HG03139 (cell line): ENCODE data around the gene SLC39A3.

ENCODE experiments used
- ATAC-seq: cut with Tn5 transposase; IDR thresholded peaks from one replicate; pipeline ENCODE4 v1.9.1; 2021; ENCODE audit not compliant: unreplicated experiment

SLC39A3 gene

DNA sequence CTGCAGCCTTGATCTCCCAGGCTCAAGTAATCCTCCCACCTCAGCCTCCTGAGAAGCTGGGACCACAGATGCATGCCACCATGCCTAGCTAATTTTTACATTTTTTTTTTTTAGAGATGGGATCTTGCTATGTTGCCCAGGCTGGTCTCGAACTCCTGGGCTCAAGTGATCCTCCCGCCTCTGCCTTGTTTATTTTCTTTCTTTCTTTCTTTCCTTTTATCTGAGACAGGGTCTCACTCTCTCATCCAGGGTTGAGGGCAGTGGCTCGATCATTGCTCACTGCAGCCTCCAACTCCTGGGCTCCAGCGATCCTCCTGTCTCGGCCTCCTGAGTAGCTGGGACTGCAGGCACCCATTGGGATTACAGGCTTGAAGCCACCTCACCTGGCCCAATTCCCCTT lies 33.6 kb downstream of the SLC39A3 start:
- ATAC-seq: no peak

DNA sequence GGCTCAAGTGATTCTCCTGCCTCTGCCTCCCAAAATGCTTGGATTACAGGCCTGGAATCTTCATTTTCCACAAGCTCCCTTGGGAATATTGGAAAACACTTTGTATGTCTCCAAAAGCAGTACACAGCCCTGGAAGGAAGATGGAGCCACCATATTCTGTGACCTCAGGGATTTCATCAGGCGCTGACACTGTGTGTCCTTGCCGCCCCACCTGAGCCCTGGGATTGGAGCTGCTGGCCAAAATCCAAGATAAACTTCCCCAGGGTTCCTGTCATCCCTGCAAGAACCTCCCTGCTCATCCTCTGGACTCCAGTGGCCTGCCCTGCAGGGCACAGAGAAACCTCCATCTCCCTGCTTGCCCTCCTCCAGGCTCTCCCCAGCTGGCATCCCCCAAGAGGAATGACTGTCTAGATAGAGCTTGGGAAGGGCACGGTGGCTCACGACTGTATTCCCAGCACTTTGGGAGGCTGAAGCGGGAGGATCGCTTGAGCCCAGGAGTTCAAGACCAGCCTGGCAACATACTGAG lies 36.1 kb downstream of the SLC39A3 start:
- ATAC-seq: no peak

GRCh38 chr19:2703077-2703437 lies 36.8 kb downstream of the SLC39A3 start:
- no peak for ATAC-seq

- peak; percentile 79 for ATAC-seq
These were observed 37.4 kb downstream of the SLC39A3 start, which contains the start of gene GNG7 for GRCh38 chr19:2702170-2703076. GNG7 (minus strand) TSS chr19:2702694; CDS start chr19:2520688, 182,006 bp downstream.

GRCh38 chr19:2701361-2702169 lies 38.3 kb downstream of the SLC39A3 start:
- no peak for ATAC-seq

DNA sequence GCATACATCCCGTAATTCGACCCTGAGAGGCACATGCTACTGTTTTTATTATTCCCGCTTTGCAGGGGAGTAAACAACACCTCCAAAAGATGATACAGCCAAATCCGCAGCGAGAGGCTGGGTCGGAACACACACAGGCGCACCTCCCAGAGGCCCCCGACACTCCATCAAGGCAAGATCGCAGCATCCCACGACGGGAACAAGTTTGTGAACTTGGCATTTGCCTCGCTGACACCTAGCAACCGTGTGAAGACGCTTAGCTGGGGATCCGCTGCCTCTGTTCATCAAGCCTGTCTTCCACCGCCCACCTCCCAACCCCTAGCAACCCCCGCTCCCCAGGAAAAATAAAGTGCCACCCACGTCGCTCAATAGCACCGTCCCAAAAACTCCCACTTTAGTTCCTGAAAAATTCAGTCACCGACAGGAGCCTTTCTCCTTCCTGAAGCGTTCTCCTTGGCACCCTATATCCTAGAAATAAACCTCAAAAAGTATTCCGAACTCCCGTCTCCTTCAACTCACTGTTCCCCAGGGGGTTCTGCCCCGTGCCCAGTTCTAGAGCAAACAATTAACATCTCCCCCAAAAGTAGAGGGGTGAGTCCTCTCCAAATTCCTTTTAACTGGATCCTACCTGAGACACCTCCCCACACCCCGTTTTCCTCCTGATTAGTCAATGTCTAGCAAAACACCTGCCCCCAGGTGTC lies 39.0 kb downstream of the SLC39A3 start:
- ATAC-seq: no peak

DNA sequence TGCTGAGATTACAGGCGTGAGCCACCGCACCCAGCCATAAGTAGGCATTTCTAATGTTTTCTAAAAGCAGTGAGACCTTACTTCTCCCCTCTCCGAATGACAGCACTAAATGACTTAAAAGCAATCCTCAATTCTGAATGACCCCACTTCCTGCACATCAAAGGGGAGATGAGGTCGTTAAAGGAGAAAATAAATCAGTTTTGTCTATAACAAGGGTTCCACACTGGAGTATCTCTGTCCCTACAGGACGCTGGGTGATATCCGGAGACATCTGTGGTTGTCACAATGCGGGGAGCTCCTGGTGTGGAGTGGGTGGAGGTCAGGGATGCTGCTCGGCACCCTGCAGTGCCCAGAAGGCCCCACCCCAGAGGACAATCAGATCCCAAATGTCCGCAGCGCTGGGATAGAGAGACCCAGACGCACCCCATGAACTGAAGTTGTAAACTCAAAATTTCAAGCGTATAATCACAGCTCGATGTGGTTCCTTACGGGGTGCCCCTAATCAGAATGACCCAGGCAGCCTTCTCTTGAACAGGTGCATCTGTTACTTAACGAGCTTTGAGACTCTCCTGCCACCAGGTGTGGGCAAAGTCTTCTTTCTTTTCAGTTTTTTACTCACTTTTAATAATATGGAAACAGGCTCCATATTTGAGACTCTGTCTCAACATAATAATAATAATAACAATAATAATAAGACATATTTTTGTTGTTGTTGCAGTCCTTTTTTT lies 40.2 kb downstream of the SLC39A3 start:
- no peak for ATAC-seq

DNA sequence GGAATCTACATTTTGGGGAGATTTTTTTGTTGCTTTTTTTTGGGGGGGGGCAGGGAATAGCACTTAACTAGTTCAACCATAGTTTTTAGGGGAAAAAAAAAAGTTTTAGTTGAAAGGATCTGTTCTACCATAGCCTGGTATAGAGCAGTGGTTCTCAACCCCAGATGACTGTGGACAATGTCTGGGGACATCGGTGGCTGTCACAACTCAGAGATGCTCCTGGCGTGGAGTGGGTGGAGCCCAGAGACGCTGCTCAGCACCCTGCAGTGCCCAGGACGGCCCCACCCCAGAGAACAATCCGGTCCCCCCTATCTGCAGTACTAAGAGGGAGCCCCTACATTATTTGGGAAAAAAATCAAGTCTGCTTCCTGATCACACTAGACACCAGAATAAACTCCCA lies 45.6 kb downstream of the SLC39A3 start:
- no peak for ATAC-seq

DNA sequence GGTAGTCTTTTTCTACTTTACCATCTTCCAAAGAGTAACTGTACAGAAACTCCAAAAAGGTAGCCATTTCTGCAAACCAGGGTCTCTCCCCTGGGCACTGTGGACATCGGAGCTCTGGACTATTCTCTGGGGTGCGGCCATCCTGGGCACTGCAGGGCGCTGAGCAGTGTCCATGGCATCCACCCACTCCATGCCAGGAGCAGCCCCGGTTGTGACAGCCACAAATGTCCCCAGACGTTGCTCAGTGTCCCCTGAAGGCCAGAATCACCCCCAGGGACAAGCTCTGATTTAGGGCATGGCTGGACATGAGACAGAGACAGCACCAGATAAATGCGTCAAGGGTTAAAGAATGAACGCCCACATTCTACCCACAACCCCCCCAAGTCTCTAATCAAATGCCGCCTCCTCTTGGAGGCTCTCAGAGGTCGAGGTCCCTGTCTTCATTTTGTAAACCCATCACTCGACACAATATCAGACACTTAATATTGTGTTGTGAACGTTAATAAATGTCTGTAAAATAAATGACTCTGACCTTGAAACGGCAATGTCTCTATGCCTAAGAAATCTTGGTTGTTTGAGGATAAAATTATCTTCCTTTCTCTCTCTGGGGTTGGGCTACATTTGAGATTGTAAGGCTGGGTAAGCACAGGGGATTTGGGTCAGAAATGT lies 46.2 kb downstream of the SLC39A3 start:
- ATAC-seq: no peak

GRCh38 chr19:2691951-2692350 lies 47.9 kb downstream of the SLC39A3 start:
- ATAC-seq: no peak

DNA sequence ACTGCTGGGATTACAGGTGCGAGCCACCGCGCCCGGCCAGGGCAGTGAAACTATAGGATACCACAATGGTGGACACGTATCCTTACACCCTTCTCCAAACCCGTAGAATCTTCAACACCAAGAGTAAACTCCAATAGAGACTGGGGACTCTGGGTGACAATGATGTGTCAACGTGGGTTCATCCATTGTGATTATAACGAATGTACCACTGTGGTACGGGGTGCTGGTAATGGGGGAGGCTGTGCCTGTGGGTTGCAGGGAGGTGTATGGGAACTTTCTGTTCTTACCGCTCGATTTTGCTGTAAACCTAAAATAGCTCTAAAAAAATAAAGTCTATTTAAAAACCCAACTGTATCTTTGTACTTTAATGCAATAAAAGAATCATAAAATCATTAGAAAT lies 49.0 kb downstream of the SLC39A3 start:
- no peak for ATAC-seq

DNA sequence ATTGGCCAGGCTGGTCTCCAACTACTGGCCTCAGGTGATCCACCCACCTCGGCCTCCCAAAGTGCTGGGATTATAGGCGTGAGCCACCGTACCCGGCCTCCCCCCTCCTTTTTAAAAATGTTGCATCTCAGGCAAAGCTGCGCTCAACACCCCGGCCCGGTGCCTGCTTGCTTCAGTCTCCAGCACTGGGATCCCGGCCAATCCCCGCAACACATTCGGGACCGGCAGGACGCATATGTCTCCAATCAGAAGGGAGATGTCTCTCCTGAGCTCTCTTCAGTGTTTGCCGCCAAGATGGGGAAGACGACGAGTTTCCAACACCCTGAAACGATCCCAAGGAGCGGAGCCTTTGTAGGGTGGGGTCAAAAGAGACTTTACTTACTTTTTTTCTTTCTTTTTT lies 53.5 kb downstream of the SLC39A3 start:
- ATAC-seq: no peak

DNA sequence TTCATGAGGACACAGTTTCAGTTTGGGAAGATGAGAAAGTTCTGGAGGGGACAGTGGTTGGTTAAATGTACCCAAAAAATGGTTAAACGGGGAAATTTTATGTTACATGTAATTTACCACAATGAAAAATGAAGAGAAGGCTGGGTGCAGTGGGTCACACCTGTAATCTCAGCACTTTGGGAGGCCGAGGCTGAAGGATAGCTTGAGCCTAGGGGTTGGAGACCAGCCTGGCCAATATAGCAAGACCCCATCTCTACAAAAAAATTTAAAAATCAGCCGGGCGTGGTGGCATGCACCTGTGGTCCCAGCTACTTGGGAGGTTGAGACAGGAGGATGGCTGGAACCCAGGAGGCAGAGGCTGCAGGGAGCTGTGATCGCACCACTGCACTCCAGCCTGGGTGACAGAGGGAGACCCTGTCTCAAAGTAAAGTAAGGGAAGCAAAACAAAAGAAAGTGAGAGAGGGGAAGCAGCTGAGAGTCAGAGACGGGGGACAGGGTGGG lies 54.6 kb downstream of the SLC39A3 start:
- ATAC-seq: no peak

- ATAC-seq: no peak
These were observed 56.3 kb downstream of the SLC39A3 start for GRCh38 chr19:2683430-2684003.
